PC-3 (cell line): ENCODE data around the gene DPH1. TPM values are rescaled to one million over a fixed set of nuclear protein-coding genes. Genes with fewer than 3 reads are reported as not detected.

Experiments
- ATAC-seq: fragments of 200-7000 bp; cut with Tn5 transposase; 2 replicates; pipeline ENCODE4 v1.9.1; 2020; ENCODE audit warnings: mild to moderate bottlenecking, moderate library complexity
- BruUV-seq: library from RNA; stranded (reverse); fragments of 400-500 nt; replicated peaks from 2 replicates; lab custom pipeline; 2021; lab: Mats Ljungman, UMichigan
- CTCF ChIA-PET: fragments of 300-600 bp; sonication (Branson Sonifier 250); formaldehyde crosslinking; loops from one replicate; lab custom pipeline; 2022; ENCODE audit warnings: antibody characterized with exemption; lab: Charles Lee
- POLR2A ChIA-PET: fragments of 300-600 bp; sonication (Branson Sonifier 250); formaldehyde crosslinking; loops from one replicate; lab custom pipeline; 2022; ENCODE audit warnings: antibody characterized with exemption; ENCODE audit not compliant: unreplicated experiment; lab: Charles Lee
- DNase-seq: peaks from one replicate; pipeline ENCODE4 v3.0.0-alpha.2; 2015
- H2AFZ ChIP-seq: fragments of 300-600 bp; sonication (generic); 2 replicates; pipeline ENCODE4 v1.6.0; 2016; ENCODE audit warnings: antibody characterized with exemption, low read length
- H3F3A ChIP-seq: fragments of 300-600 bp; sonication (generic); one replicate; pipeline ENCODE4 v1.6.0; 2017; ENCODE audit warnings: antibody characterized with exemption, low read length, control low read depth, mild to moderate bottlenecking; ENCODE audit not compliant: unreplicated experiment
- H3K27ac ChIP-seq: fragments of 300-600 bp; sonication (generic); 2 replicates; pipeline ENCODE4 v1.5.1; 2016; ENCODE audit warnings: mild to moderate bottlenecking, low read length
- H3K27me3 ChIP-seq: fragments of 300-600 bp; sonication (generic); 2 replicates; pipeline ENCODE4 v1.6.1; 2016; ENCODE audit warnings: low read length, mixed read lengths
- H3K36me3 ChIP-seq: fragments of 300-600 bp; sonication (generic); 2 replicates; pipeline ENCODE4 v1.6.1; 2016; ENCODE audit warnings: low read depth, mixed run types, low read length, mixed read lengths
- H3K4me1 ChIP-seq: fragments of 300-600 bp; sonication (generic); 2 replicates; pipeline ENCODE4 v1.5.1; 2016; ENCODE audit warnings: low read length; ENCODE audit not compliant: insufficient read depth
- H3K4me2 ChIP-seq: fragments of 300-600 bp; sonication (generic); 2 replicates; pipeline ENCODE4 v1.6.0; 2016; ENCODE audit warnings: low read length
- H3K4me3 ChIP-seq: fragments of 300-600 bp; sonication (generic); 2 replicates; pipeline ENCODE4 v1.5.1; 2016; ENCODE audit warnings: mild to moderate bottlenecking, low read length, mixed read lengths
- H3K79me2 ChIP-seq: fragments of 300-600 bp; sonication (generic); 2 replicates; pipeline ENCODE4 v1.6.1; 2017; ENCODE audit warnings: low read length, mixed read lengths
- H3K9ac ChIP-seq: fragments of 300-600 bp; sonication (generic); 2 replicates; pipeline ENCODE4 v1.6.0; 2016; ENCODE audit warnings: mild to moderate bottlenecking, low read length
- H3K9me2 ChIP-seq: fragments of 300-600 bp; sonication (generic); replicated peaks from 2 replicates; pipeline ENCODE4 v1.6.1; 2016; ENCODE audit warnings: mixed run types, low read length, mixed read lengths
- H3K9me3 ChIP-seq: fragments of 300-600 bp; sonication (generic); 2 replicates; pipeline ENCODE4 v1.6.1; 2016; ENCODE audit warnings: low read length, mixed read lengths
- H4K20me1 ChIP-seq: fragments of 300-600 bp; sonication (generic); 2 replicates; pipeline ENCODE4 v1.6.1; 2016; ENCODE audit warnings: low read length, mixed read lengths
- CTCF ChIP-seq: fragments of 300-600 bp; sonication (generic); conservative IDR thresholded peaks from 2 replicates; pipeline ENCODE4 v1.5.1; 2017; ENCODE audit warnings: antibody characterized with exemption, low read depth, mild to moderate bottlenecking, low read length
- EZH2 ChIP-seq: fragments of 300-600 bp; sonication (generic); IDR thresholded peaks from one replicate; pipeline ENCODE4 v1.6.1; 2017; ENCODE audit warnings: antibody characterized with exemption, mild to moderate bottlenecking, low read length; ENCODE audit not compliant: unreplicated experiment
- EZH2phosphoT487 ChIP-seq: fragments of 300-600 bp; sonication (generic); IDR thresholded peaks from 2 replicates; pipeline ENCODE4 v1.6.1; 2018; ENCODE audit warnings: mild to moderate bottlenecking, antibody characterized with exemption, low read length, borderline replicate concordance
- intact Hi-C: fragments of 100-400 bp; cut with micrococcal nuclease; formaldehyde crosslinking; loops from 2 replicates; pipeline ENCODE4 v1.9.0; 2023
- total RNA-seq: library from RNA; depleted of rRNA; stranded (reverse); fragments of >200 nt; gene quantifications from 2 replicates; pipeline ENCODE4 v1.2.3, GENCODE V29; 2014

DPH1 gene
- total RNA-seq, 1 experiment from 2014 or later, result 47.9 TPM

- H3K9me3 ChIP-seq, result no peaks in the 10 kb centered on the region
- TF ChIP-seq EZH2phosphoT487, result no peak
- TF ChIP-seq EZH2, result no peak
- TF ChIP-seq CTCF, result no peak
- no peaks in the 10 kb centered on the region for H4K20me1 ChIP-seq
- no TSS peak for BruUV-seq
- H3K4me1 ChIP-seq, result peaks cover 6% of the 10 kb centered on the region
- H3K4me2 ChIP-seq, result no peak overlapping the region
- H3K27me3 ChIP-seq, result no peaks in the 10 kb centered on the region
- ChIA-PET CTCF (no interaction called here), POLR2A (no interaction called here)
- H3K9ac ChIP-seq, result no peak overlapping the region
- no peak overlapping the region for H3K4me3 ChIP-seq
- intact Hi-C loops, result no loop called here
- H3K27ac ChIP-seq, result no peak overlapping the region
- DNase-seq (no peak), ATAC-seq (no peak)
- H3F3A ChIP-seq, result no peaks in the 10 kb centered on the region
- no peak overlapping the region for H2AFZ ChIP-seq
- H3K36me3 ChIP-seq, result no peaks in the 10 kb centered on the region
- no peaks in the 10 kb centered on the region for H3K9me2 ChIP-seq
- peaks cover 32% of the 10 kb centered on the region for H3K79me2 ChIP-seq
Measured at GRCh38 chr17:2017274-2017941, 12.5 kb upstream of the DPH1 start.

GRCh38 chr17:2018716-2019510 lies 11.0 kb upstream of the DPH1 start:
- DNase-seq (no peak), ATAC-seq (no peak)
- Histone ChIP-seq H3K36me3 (no peaks in the 10 kb centered on the region), H3K27me3 (no peaks in the 10 kb centered on the region), H3K27ac (no peak overlapping the region), H3K4me3 (no peak overlapping the region), H3K4me1 (no peaks in the 10 kb centered on the region), H3F3A (no peaks in the 10 kb centered on the region), H3K4me2 (no peak overlapping the region), H3K9me3 (no peaks in the 10 kb centered on the region), H3K79me2 (peaks cover 45% of the 10 kb centered on the region), H2AFZ (no peak overlapping the region), H4K20me1 (no peaks in the 10 kb centered on the region), H3K9me2 (no peaks in the 10 kb centered on the region), H3K9ac (no peak overlapping the region)
- ChIA-PET CTCF (no interaction called here), POLR2A (no interaction called here)
- intact Hi-C loops, result no loop called here
- no TSS peak for BruUV-seq
- TF ChIP-seq CTCF (no peak), EZH2 (no peak), EZH2phosphoT487 (no peak)

GRCh38 chr17:2019723-2020122 lies 10.2 kb upstream of the DPH1 start:
- Histone ChIP-seq H3K9me2 (no peaks in the 10 kb centered on the region), H3K79me2 (peaks cover 53% of the 10 kb centered on the region), H3K36me3 (no peaks in the 10 kb centered on the region), H3K9ac (no peak overlapping the region), H4K20me1 (no peaks in the 10 kb centered on the region), H3K4me2 (no peak overlapping the region), H3K9me3 (no peaks in the 10 kb centered on the region), H3F3A (no peaks in the 10 kb centered on the region), H2AFZ (no peak overlapping the region), H3K4me1 (no peaks in the 10 kb centered on the region), H3K4me3 (no peak overlapping the region), H3K27ac (no peak overlapping the region), H3K27me3 (no peaks in the 10 kb centered on the region)
- ChIA-PET POLR2A (no interaction called here), CTCF (no interaction called here)
- no peak for ATAC-seq
- DNase-seq, result no peak
- no TSS peak for BruUV-seq
- no peak for TF ChIP-seq EZH2
- no peak for TF ChIP-seq CTCF
- no peak for TF ChIP-seq EZH2phosphoT487
- intact Hi-C loops, result no loop called here
